Keratinocyte (primary cell): ENCODE measurements around the gene SPDYE17. TPM values are rescaled to one million over a fixed set of nuclear protein-coding genes. Genes with fewer than 3 reads are reported as not detected.
"Not testable (repeated sequence)": the region's sequence is repeated elsewhere in the genome, so short reads cannot be mapped to it uniquely, and the experiment has no call there.

ENCODE experiments used
- DNase-seq: peaks from one replicate; pipeline ENCODE4 v3.0.0-alpha.2; 2011; ENCODE audit warnings: low read depth, missing footprints, low spot score
- FAIRE-seq: peaks from 2 replicates; lab custom pipeline; 2011; peaks lifted over from hg19 to GRCh38; lab: Jason Lieb, UNC
- H2AFZ ChIP-seq: 2 replicates; pipeline ENCODE4 v1.6.0; 2012; ENCODE audit warnings: low read length, control low read depth, inconsistent platforms; ENCODE audit not compliant: control insufficient read depth
- H3K27ac ChIP-seq: 2 replicates; pipeline ENCODE4 v1.5.1; 2011; ENCODE audit warnings: low read length; ENCODE audit not compliant: control insufficient read depth, insufficient read depth
- H3K27me3 ChIP-seq: 3 replicates; pipeline ENCODE4 v1.6.0; 2011; ENCODE audit warnings: low read length; ENCODE audit not compliant: control insufficient read depth, insufficient read depth; ENCODE audit errors: extremely low read depth
- H3K36me3 ChIP-seq, 2 experiments: 2 replicates in 1 of 2; 3 replicates in 1 of 2; pipeline ENCODE4 v1.5.1; 2011; ENCODE audit warnings: low read length in 2 of 2, mild to moderate bottlenecking in 1 of 2; ENCODE audit not compliant: control insufficient read depth in 2 of 2, insufficient read depth in 2 of 2; ENCODE audit errors: extremely low read depth in 1 of 2
- H3K4me1 ChIP-seq: 3 replicates; pipeline ENCODE4 v1.5.1; 2011; ENCODE audit warnings: low read length; ENCODE audit not compliant: control insufficient read depth, insufficient read depth; ENCODE audit errors: extremely low read depth
- H3K4me2 ChIP-seq: 3 replicates; pipeline ENCODE4 v1.6.0; 2011; ENCODE audit warnings: low read depth, low read length; ENCODE audit not compliant: control insufficient read depth, insufficient read depth; ENCODE audit errors: extremely low read depth
- H3K4me3 ChIP-seq, 3 experiments: fragments of 200-600 bp in 1 of 3; sonication (generic) in 1 of 3; 2 replicates in 2 of 3; 3 replicates in 1 of 3; pipeline ENCODE4 v1.5.1; 2011 to 2016; ENCODE audit warnings: low read length in 3 of 3, mild to moderate bottlenecking in 3 of 3, control low read depth in 2 of 3, inconsistent platforms in 1 of 3, low read depth in 1 of 3, mixed read lengths in 1 of 3, mixed run types in 1 of 3, moderate library complexity in 1 of 3; ENCODE audit not compliant: control insufficient read depth in 2 of 3, insufficient read depth in 2 of 3; ENCODE audit errors: extremely low read depth in 1 of 3
- H3K79me2 ChIP-seq: 2 replicates; pipeline ENCODE4 v1.6.0; 2012; ENCODE audit warnings: low read length; ENCODE audit not compliant: control insufficient read depth, insufficient read depth
- H3K9ac ChIP-seq: 3 replicates; pipeline ENCODE4 v1.6.0; 2011; ENCODE audit warnings: low read length; ENCODE audit not compliant: control insufficient read depth, insufficient read depth; ENCODE audit errors: extremely low read depth
- H3K9me1 ChIP-seq: 3 replicates; pipeline ENCODE4 v1.6.0; 2011; ENCODE audit warnings: low read length; ENCODE audit not compliant: control insufficient read depth, insufficient read depth; ENCODE audit errors: extremely low read depth
- H3K9me3 ChIP-seq: 2 replicates; pipeline ENCODE4 v1.5.1; 2012; ENCODE audit warnings: low read depth, low read length; ENCODE audit not compliant: control insufficient read depth
- H4K20me1 ChIP-seq: 3 replicates; pipeline ENCODE4 v1.6.0; 2011; ENCODE audit warnings: low read length; ENCODE audit not compliant: control insufficient read depth, insufficient read depth; ENCODE audit errors: extremely low read depth
- dilution Hi-C: fragments of 300-500 bp; cut with MboI; formaldehyde crosslinking; loops from one replicate; pipeline ENCODE4 v1.7.0; 2020; ENCODE audit warnings: low sequenced_read_pairs; ENCODE audit not compliant: extremely low pct_ligation_motif_present
- polyA plus RNA-seq, 5 experiments: library from polyadenylated mRNA; depleted of rRNA in 3 of 5; stranded (reverse) in 3 of 5; stranded (forward) in 1 of 5; unstranded in 1 of 5; fragments of >200 nt; gene quantifications; 1 replicate in 1 of 5; 2 replicates in 3 of 5; 3 replicates in 1 of 5; pipeline versions ENCODE4 v1.2.1 to v1.2.3, GENCODE V29; 2011 to 2012; ENCODE audit warnings: missing spikeins in 2 of 5, low read depth in 1 of 5, low replicate concordance in 1 of 5

SPDYE17 gene
- polyA plus RNA-seq, 1 donor (not counting 4 experiments of a cell fraction or from before 2014, with no cell fraction given) = not detected

- FAIRE-seq, H3K9me1 ChIP-seq, H3K79me2 ChIP-seq, H3K27ac ChIP-seq, H3K36me3 ChIP-seq, H3K27me3 ChIP-seq, dilution Hi-C loops, DNase-seq, H3K4me1 ChIP-seq, H4K20me1 ChIP-seq, H2AFZ ChIP-seq, H3K9ac ChIP-seq, H3K4me2 ChIP-seq, H3K9me3 ChIP-seq, H3K4me3 ChIP-seq: not testable (repeated sequence)
These were observed 5.8 kb downstream of the SPDYE17 start for GRCh38 chr7:77026349-77026748.

DNA sequence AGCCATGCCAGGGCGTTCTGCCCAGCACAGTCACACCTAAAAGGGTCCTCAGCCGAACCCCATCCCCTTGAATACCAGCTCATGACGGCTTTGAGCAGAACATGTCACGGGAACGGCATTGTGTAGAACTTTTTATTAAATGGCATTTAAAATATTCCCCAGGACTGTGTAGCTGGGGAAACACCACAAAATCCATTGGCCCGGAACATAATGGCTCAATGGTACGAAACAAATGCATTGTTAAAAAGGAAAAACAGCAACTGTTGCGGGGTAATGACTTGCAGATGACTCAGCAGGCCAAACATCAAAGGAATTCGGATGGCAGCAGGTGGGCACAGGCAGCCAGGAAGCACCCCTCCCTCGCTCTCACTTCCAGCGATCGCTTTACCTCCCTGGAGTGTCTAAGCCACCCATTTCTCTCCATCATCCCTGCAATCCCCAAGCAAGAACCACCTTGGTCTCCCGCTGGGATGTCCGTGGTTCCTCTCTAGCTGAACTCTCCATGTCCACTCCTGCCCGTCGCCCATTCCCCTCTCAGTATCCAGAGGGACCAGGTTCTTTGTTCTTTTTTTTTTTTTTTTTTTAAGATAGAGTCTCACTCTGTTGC is 22.0 kb downstream of the SPDYE17 start:
- Histone ChIP-seq H3K9ac (peak overlapping the region; percentile 44), H3K27ac (peak overlapping the region; percentile 83)
- H3K4me1 ChIP-seq, H3K4me2 ChIP-seq, H3K79me2 ChIP-seq, DNase-seq, H4K20me1 ChIP-seq, H3K9me3 ChIP-seq, H3K4me3 ChIP-seq, H3K9me1 ChIP-seq, H3K27me3 ChIP-seq, dilution Hi-C loops, H2AFZ ChIP-seq, H3K36me3 ChIP-seq: not testable (repeated sequence)
- peak; percentile 74 for FAIRE-seq

- H3K4me2 ChIP-seq, H3K79me2 ChIP-seq, H3K36me3 ChIP-seq, H2AFZ ChIP-seq, H3K4me3 ChIP-seq, H3K27me3 ChIP-seq, H3K4me1 ChIP-seq, H3K9me1 ChIP-seq, DNase-seq, dilution Hi-C loops, H4K20me1 ChIP-seq, H3K9me3 ChIP-seq: not testable (repeated sequence)
- Histone ChIP-seq H3K9ac (peak overlapping the region; percentile 15), H3K27ac (peak overlapping the region; percentile 61)
- FAIRE-seq = peak; percentile 32
These were observed 24.2 kb downstream of the SPDYE17 start for GRCh38 chr7:77008000-77008399.

- FAIRE-seq = peak; percentile 87
- H3K79me2 ChIP-seq, DNase-seq, H3K27me3 ChIP-seq, H2AFZ ChIP-seq, H3K36me3 ChIP-seq, H3K4me1 ChIP-seq, dilution Hi-C loops, H3K4me3 ChIP-seq, H3K4me2 ChIP-seq, H4K20me1 ChIP-seq, H3K9ac ChIP-seq, H3K27ac ChIP-seq, H3K9me3 ChIP-seq, H3K9me1 ChIP-seq: not testable (repeated sequence)
These were observed 25.7 kb downstream of the SPDYE17 start for GRCh38 chr7:77006127-77007110.
